HG03175 (cell line): ENCODE data around the gene MRPL40.
A peak's percentile ranks its signal among the peaks of the same experiment; 100 is the strongest.
"Not testable (repeated sequence)": the region's sequence is repeated elsewhere in the genome, so short reads cannot be mapped to it uniquely, and the experiment has no call there.

ENCODE experiments used
- ATAC-seq: cut with Tn5 transposase; IDR thresholded peaks from one replicate; pipeline ENCODE4 v1.9.1; 2021; ENCODE audit warnings: mild to moderate bottlenecking, moderate library complexity; ENCODE audit not compliant: unreplicated experiment

Gene MRPL40

DNA sequence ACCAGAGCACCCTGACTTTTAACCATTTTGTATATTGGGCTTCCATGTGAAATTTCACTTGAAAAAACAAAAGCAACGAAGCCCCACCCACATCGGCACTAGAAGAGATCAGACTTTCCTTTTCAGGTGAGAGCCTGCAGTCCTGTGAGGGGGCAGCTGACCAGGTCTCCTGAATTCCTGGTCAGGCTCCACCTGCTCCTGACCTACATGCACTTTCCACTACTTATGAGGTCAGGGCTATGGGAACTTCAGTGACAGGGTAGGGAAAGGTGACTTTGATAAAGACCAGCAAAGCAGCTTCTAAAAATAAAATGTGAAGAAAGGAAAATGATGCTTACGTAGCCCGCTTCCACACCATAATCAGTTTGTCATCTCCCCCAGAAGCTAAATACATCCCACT, 25.5 kb upstream of the MRPL40 start:
- ATAC-seq, result no peak

DNA sequence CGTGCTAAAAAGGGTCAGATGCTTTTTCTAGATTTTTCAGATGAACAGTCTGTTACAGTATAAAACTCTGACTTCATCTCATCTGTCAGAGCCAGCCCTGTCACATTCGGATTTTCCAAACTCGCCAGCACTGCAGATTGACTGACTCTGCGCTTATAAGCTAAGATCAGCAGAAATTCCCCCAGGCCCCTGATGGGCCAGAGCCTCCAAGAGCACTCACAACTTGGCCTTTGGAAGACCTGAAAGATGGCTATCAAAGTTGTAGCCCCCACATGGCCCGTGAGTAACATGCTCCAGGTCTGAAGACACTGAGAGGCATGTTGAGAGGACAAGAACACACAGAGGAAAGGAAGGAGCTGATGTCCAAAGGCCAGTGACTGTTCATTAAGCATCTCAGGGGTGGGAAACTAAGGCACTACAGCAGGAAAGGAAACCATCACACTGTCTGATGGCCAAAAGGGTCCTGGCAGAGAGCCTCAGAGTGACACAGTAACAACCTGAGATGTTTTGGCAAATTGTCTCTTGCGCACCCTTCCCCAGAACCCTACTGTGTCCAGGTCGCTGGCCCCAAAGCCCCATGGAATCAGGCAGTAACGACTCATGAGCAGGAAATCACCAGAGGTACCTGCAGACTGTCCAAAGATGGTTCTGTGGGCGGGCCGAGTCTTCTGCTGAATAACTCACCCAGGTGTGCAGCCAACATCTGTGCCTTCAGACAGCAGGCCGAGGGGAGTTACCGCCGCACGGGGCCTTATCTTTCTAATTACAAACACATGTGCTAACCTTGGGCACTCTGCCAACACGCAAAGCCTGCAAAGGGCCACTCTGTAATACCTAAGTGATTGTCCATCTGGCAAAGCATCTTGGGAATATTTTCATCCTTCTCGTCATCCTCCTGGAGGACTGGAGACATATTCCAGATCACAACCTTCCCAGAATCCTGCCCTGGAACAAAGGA, 24.4 kb upstream of the MRPL40 start:
- ATAC-seq, result no peak

DNA sequence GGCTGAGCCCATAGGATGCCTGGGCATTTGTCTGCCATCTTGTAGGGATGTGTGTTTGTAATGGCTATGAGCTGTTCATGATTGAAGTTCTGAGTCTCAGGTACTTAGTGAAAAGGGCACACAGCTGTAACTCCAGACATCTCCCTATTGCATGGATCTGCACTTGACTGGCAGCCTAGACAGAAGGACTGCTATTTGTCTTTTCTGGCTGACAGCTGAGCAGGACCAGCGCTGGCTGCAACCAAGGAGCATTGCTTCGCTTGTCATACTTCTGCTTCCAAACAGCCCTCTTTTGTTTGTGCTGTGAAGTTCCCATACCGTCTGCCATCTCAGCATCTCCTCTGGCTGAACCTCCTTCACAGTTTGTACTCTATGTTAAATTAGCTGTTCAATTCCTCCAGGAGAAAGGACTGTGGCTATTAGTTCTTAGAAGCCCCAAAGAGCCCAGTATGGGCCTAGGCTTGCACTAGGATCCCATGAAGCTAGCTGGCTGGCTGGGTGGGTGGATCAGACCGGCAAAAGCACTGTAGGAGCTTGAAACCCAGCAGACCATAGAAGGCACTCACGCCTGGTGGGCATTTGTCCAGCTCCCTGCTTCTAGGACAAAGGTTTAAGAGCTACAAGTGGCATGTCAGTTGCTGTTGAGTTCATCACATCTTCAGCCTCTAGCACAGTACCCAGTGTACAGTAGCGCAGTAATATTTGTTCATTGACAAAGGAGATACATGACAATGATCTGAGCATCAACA, 21.2 kb upstream of the MRPL40 start:
- ATAC-seq, result no peak

DNA sequence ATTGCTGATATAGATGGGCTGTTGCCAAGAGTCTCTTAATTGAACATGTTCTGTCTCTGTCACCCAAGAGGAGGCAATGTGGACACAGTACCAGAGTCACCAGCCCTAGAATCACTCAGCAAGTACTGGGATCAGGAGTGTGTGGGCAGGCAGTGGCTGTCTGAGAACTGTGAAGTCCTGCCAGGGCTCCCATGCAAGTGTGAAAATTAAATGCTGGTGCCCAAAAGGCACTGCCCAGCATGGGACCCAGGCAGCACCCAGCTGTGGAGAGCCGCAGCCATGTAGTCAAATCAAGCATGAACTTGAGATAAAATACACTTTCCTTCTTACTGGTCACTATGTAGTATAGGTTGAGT, 20.7 kb upstream of the MRPL40 start:
- no peak for ATAC-seq

- ATAC-seq, result no peak
Observed at GRCh38 chr22:19412478-19412877, 19.9 kb upstream of the MRPL40 start.

DNA sequence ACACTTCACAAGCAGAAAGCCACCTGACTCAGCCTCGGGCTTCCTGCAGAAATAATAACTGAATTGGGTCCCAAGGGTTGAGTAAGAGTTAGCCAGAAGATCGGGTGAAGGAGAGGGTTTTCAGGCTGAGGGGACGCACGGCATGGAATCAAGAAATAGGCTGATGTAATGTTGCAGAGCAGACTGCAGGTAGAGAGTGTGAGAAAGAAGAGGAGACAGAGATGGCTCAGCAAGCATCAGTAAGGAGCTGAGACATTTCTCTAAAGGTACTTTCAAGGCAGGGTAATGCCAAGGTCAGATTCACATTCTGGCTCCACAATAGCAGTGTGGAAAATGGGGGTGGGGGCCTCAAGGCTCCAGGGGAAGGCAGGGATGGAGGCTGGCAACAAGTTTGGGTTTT, 19.4 kb upstream of the MRPL40 start:
- ATAC-seq, result no peak

GRCh38 chr22:19419086-19419463, 13.3 kb upstream of the MRPL40 start:
- ATAC-seq, result no peak

GRCh38 chr22:19419464-19420178, 12.7 kb upstream of the MRPL40 start:
- ATAC-seq, result peak; percentile 46

GRCh38 chr22:19420321-19420720, 12.0 kb upstream of the MRPL40 start:
- ATAC-seq, result no peak

DNA sequence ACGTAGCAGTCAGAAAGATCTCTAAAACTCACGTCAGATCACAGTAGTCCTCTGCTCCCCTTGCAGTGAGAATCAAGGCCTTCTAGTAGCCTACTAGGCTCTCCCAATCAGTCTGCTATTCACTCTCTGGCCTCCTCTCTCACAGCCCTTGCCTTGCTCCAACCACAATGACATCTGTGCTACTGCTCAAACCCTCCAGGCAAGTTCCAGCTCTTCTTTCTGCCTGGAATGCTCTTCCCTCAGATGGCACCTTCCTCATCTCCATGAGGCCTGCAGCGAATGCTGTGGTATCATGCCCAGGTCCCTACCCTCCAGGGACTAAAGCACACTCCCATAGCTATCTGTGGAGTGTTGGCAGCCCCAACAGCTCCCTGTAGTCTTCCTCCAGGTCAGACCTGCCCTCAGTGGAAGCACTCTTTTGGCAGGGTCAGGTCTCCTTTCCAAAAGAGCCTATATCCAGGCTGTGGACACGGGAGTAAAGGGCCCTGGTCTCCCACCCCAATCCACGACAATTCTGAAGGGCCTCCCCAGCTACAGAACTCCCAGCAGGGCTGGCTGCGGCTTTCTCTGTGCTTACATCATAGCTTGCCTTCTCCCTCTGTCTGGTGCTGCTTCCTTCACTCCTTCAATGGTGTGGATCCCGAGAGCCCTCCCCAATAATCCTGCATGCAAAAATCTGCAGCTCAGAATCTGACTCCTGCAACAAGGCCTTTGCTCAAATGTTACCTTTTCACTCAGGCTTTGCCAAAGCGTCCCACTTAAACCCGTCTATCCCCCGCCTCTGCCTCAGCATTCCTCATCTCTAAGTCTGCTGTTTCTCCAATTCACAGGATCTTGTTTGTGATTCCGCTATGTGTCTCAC, 9.7 kb upstream of the MRPL40 start:
- ATAC-seq, result no peak

DNA sequence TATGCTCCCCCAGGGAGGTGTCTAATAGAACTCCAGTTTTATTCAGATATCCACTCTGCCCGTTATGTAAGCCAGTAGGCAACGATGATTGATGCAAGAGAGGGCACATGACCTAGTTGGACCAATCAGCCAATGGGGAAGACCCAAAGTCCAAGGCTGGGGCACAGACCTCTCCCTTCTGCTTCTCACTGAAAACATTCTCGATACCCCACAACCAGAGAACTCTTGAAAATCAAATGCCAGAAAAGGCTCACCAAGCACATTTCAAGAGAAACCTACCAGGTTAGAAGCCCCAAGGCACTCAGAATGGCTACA, 8.2 kb upstream of the MRPL40 start:
- no peak for ATAC-seq

- ATAC-seq, result no peak
Observed at GRCh38 chr22:19429950-19430889, 2.1 kb upstream of the MRPL40 start.

DNA sequence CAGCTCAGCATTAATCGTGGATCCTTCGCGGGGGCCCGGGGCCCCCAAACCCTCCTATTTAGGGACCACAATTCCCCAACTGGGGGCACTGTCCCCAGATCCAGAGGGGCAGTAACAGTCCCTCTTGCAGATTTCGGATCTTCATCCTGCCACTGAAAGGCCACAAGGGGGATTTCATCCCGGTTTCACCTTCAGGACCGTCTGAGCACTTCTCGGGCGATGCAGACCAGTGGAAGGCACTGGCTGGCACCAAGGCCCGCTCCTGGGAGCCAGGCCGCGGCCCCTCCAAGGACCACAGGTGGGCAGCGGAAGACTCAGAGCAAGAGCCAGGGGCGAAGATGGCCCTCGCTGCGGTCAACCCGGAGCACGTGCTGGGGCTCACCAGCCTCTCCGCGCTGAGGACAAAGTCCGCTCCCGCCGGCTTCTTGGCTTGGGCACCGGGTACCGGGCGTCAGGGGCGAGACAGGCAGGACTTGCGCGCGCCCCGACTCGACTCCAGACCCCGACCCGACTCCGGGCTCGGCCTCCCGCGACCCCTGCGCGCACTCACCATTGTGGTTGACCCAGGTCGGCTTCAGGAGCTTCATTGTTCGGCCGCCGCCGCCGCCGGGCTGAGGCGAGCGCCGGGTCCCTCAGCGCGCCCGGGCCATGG, 1.3 kb upstream of the MRPL40 start:
- ATAC-seq, result no peak

- peak; percentile 48 for ATAC-seq
Observed at GRCh38 chr22:19431649-19432132, 654 bp upstream of the MRPL40 start, which contains the start of gene HIRA. TSS of gene HIRA (minus strand) at chr22:19431733. CDS start at chr22:19431476, 257 bp downstream.

DNA sequence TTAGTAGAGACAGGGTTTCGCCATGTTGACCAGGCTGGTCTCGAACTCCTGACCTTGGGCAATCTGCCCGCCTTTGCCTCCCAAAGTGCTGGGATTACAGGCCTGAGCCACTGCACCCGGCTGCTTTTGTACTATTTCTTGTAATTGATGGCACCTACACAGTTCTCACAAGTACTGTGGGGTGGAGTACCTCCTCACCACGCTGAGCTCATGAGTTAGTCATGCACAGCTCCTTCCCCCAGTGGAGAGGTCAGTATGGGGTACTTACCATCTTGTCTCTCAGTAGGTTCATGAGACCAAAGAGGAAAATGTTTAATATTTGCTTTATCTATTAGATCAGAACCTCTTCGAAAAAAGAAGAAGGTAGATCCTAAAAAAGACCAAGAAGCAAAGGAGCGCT, 2.1 kb downstream of the MRPL40 start:
- no peak for ATAC-seq

DNA sequence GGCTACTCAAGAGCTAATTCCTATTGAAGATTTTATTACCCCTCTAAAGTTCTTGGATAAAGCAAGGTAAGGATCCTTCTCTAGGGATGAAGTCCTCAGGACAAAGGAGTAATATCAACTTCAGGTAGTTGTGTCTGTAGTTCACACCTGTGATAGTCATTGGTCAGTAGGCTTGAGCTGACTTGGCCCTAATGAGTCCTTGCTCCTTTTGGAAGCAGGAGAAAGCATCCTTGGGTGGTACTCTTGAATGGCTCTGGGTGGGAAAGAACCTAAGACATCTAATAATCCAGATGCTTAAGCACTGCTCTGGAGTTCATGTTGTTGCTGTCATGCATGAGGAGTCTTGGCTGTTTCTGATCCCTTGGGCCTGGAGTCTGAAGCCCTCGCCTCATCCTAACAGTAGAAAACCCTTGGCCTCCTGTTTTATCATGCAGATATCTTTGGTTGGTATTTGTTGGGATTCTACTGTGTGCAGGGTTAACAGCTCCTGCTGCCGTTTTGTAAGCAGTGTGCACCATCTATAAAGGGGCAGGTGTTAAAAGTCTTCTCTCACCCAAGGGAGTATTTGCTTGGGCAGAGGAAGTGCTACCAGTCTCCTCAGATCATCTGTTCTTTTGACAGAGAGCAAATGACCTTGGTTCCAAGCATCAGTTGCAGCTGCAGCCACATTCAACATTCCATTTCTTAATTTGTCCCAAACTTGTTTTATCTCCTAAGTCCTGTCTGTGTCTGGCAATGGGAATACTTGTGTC, 2.7 kb downstream of the MRPL40 start:
- ATAC-seq, result no peak

GRCh38 chr22:19436444-19437161, 4.3 kb downstream of the MRPL40 start:
- not testable (repeated sequence) for ATAC-seq

DNA sequence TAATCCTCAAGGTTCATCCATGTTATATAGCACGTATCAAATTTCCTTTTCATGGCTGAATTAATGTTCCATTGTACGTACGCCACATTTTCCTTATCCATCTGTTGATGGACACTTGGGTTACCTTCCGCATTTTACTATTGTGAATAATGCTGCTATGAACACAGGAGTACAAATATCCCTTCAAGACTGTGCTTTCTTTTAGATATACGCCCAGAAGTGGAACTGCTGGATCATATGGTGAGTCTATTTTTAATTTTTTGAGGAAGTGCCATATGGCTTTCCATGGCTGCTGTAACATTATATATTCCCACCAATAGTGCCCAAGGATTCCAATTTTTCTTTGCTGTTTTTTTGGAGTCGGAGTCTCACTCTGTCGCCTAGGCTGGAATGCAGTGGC, 6.0 kb downstream of the MRPL40 start:
- ATAC-seq, result no peak
